Uterus (tissue), 2 donors: ENCODE data around the gene TEX261.

Source experiments
- CTCF ChIP-seq, 4 experiments: fragments of 200-600 bp in 2 of 4; fragments of 450-650 bp in 2 of 4; sonication (generic) in 2 of 4; IDR thresholded peaks; one replicate each; pipeline ENCODE4 v1.5.1; 2016 to 2019; ENCODE audit warnings: antibody characterized with exemption in 4 of 4, mild to moderate bottlenecking in 2 of 4, moderate library complexity in 1 of 4
- POLR2A ChIP-seq, 2 donors: fragments of 450-650 bp; IDR thresholded peaks; one replicate each; pipeline ENCODE4 v1.6.1; 2016; ENCODE audit warnings: antibody characterized with exemption in 2 of 2, mild to moderate bottlenecking in 1 of 2, moderate library complexity in 1 of 2

- TF ChIP-seq CTCF (IDR thresholded peaks at IDR 0.05) = no peak
- no peak for TF ChIP-seq POLR2A (IDR thresholded peaks at IDR 0.05)
These were observed 33.6 kb downstream of the TEX261 start for GRCh38 chr2:70960833-70961647.
